Measurements from ENCODE around the gene IGSF3. TPM values are rescaled to one million over a fixed set of nuclear protein-coding genes. Genes with fewer than 3 reads are reported as not detected.

The IGSF3 gene
- total RNA-seq, 1 donor from 2014 or later = 28.7 TPM

GRCh38 chr1:116706841-116707240 is 39.3 kb upstream of the IGSF3 start:
- H3K36me3 ChIP-seq (ENCODE audit: control insufficient read depth in 3 of 3, insufficient read depth in 3 of 3, low read length in 3 of 3) = no peaks in the 10 kb centered on the region
- no peak overlapping the region for H3K9ac ChIP-seq (ENCODE audit: low read depth in 1 of 3, low read length in 3 of 3)

GRCh38 chr1:116706123-116706522 is 38.6 kb upstream of the IGSF3 start:
- Histone ChIP-seq H3K27me3 (ENCODE audit: control insufficient read depth in 3 of 3, insufficient read depth in 3 of 3, low read length in 3 of 3) (peaks cover 0 to 6% (median 3%) of the 10 kb centered on the region in 3 donors), H3K36me3 (ENCODE audit: control insufficient read depth in 3 of 3, insufficient read depth in 3 of 3, low read length in 3 of 3) (no peaks in the 10 kb centered on the region), H3K4me3 (ENCODE audit: low read length in 3 of 3) (no peak overlapping the region), H3K27ac (ENCODE audit: low read depth, low read length) (no peak overlapping the region), H3K4me1 (ENCODE audit: control insufficient read depth in 3 of 3, insufficient read depth in 3 of 3, low read length in 3 of 3) (no peaks in the 10 kb centered on the region), H3K9me3 (ENCODE audit: control insufficient read depth in 3 of 3, low read length in 3 of 3) (no peaks in the 10 kb centered on the region), H3K9ac (ENCODE audit: low read depth in 1 of 3, low read length in 3 of 3) (no peak overlapping the region)

More at GRCh38 chr1:116706841-116707240, 39.3 kb upstream of the IGSF3 start:
- Histone ChIP-seq H3K4me3 (ENCODE audit: low read length in 3 of 3) (no peak overlapping the region), H3K9me3 (ENCODE audit: control insufficient read depth in 3 of 3, low read length in 3 of 3) (no peaks in the 10 kb centered on the region), H3K4me1 (ENCODE audit: control insufficient read depth in 3 of 3, insufficient read depth in 3 of 3, low read length in 3 of 3) (no peaks in the 10 kb centered on the region), H3K27ac (ENCODE audit: low read depth, low read length) (no peak overlapping the region), H3K27me3 (ENCODE audit: control insufficient read depth in 3 of 3, insufficient read depth in 3 of 3, low read length in 3 of 3) (peaks cover 0 to 6% (median 3%) of the 10 kb centered on the region in 3 donors)

GRCh38 chr1:116704278-116704677 is 36.7 kb upstream of the IGSF3 start:
- no peaks in the 10 kb centered on the region for H3K36me3 ChIP-seq (ENCODE audit: control insufficient read depth in 3 of 3, insufficient read depth in 3 of 3, low read length in 3 of 3)
- H3K9ac ChIP-seq (ENCODE audit: low read depth in 1 of 3, low read length in 3 of 3) = no peak overlapping the region
- H3K27me3 ChIP-seq (ENCODE audit: control insufficient read depth in 3 of 3, insufficient read depth in 3 of 3, low read length in 3 of 3) = peaks cover 0 to 6% (median 3%) of the 10 kb centered on the region in 3 donors
- no peaks in the 10 kb centered on the region for H3K4me1 ChIP-seq (ENCODE audit: control insufficient read depth in 3 of 3, insufficient read depth in 3 of 3, low read length in 3 of 3)
- no peak overlapping the region for H3K4me3 ChIP-seq (ENCODE audit: low read length in 3 of 3)
- H3K9me3 ChIP-seq (ENCODE audit: control insufficient read depth in 3 of 3, low read length in 3 of 3) = no peaks in the 10 kb centered on the region
- H3K27ac ChIP-seq (ENCODE audit: low read depth, low read length) = no peak overlapping the region

GRCh38 chr1:116699605-116700004 is 32.1 kb upstream of the IGSF3 start:
- Histone ChIP-seq H3K9me3 (ENCODE audit: control insufficient read depth in 3 of 3, low read length in 3 of 3) (no peaks in the 10 kb centered on the region), H3K4me3 (ENCODE audit: low read length in 3 of 3) (no peak overlapping the region), H3K9ac (ENCODE audit: low read depth in 1 of 3, low read length in 3 of 3) (no peak overlapping the region), H3K4me1 (ENCODE audit: control insufficient read depth in 3 of 3, insufficient read depth in 3 of 3, low read length in 3 of 3) (peaks cover 3 to 5% (median 3%) of the 10 kb centered on the region in 3 donors), H3K27me3 (ENCODE audit: control insufficient read depth in 3 of 3, insufficient read depth in 3 of 3, low read length in 3 of 3) (no peaks in the 10 kb centered on the region), H3K27ac (ENCODE audit: low read depth, low read length) (no peak overlapping the region), H3K36me3 (ENCODE audit: control insufficient read depth in 3 of 3, insufficient read depth in 3 of 3, low read length in 3 of 3) (no peaks in the 10 kb centered on the region)

GRCh38 chr1:116698244-116698595 is 30.7 kb upstream of the IGSF3 start:
- H3K4me1 ChIP-seq (ENCODE audit: control insufficient read depth in 3 of 3, insufficient read depth in 3 of 3, low read length in 3 of 3) = peaks cover 3 to 5% (median 3%) of the 10 kb centered on the region in 3 donors
- H3K4me3 ChIP-seq (ENCODE audit: low read length in 3 of 3) = no peak overlapping the region
- no peaks in the 10 kb centered on the region for H3K9me3 ChIP-seq (ENCODE audit: control insufficient read depth in 3 of 3, low read length in 3 of 3)
- H3K27me3 ChIP-seq (ENCODE audit: control insufficient read depth in 3 of 3, insufficient read depth in 3 of 3, low read length in 3 of 3) = no peaks in the 10 kb centered on the region
- no peak overlapping the region for H3K27ac ChIP-seq (ENCODE audit: low read depth, low read length)
- H3K9ac ChIP-seq (ENCODE audit: low read depth in 1 of 3, low read length in 3 of 3) = no peak overlapping the region
- H3K36me3 ChIP-seq (ENCODE audit: control insufficient read depth in 3 of 3, insufficient read depth in 3 of 3, low read length in 3 of 3) = no peaks in the 10 kb centered on the region

- no peaks in the 10 kb centered on the region for H3K9me3 ChIP-seq (ENCODE audit: control insufficient read depth in 3 of 3, low read length in 3 of 3)
- no peaks in the 10 kb centered on the region for H3K36me3 ChIP-seq (ENCODE audit: control insufficient read depth in 3 of 3, insufficient read depth in 3 of 3, low read length in 3 of 3)
- no peak overlapping the region for H3K4me3 ChIP-seq (ENCODE audit: low read length in 3 of 3)
- no peaks in the 10 kb centered on the region for H3K27me3 ChIP-seq (ENCODE audit: control insufficient read depth in 3 of 3, insufficient read depth in 3 of 3, low read length in 3 of 3)
- H3K27ac ChIP-seq (ENCODE audit: low read depth, low read length) = no peak overlapping the region
- peaks cover 3 to 5% (median 3%) of the 10 kb centered on the region in 3 donors for H3K4me1 ChIP-seq (ENCODE audit: control insufficient read depth in 3 of 3, insufficient read depth in 3 of 3, low read length in 3 of 3)
- no peak overlapping the region for H3K9ac ChIP-seq (ENCODE audit: low read depth in 1 of 3, low read length in 3 of 3)
These were observed 30.2 kb upstream of the IGSF3 start for GRCh38 chr1:116697548-116698243.

- H3K4me3 ChIP-seq (ENCODE audit: low read length in 3 of 3) = no peak overlapping the region
These were observed 27.0 kb upstream of the IGSF3 start for GRCh38 chr1:116694524-116694923.

GRCh38 chr1:116693759-116694480 is 26.4 kb upstream of the IGSF3 start:
- peaks cover 0 to 6% (median 0%) of the 10 kb centered on the region in 3 donors for H3K27me3 ChIP-seq (ENCODE audit: control insufficient read depth in 3 of 3, insufficient read depth in 3 of 3, low read length in 3 of 3)
- H3K4me1 ChIP-seq (ENCODE audit: control insufficient read depth in 3 of 3, insufficient read depth in 3 of 3, low read length in 3 of 3) = peaks cover 3 to 5% (median 3%) of the 10 kb centered on the region in 3 donors
- H3K9me3 ChIP-seq (ENCODE audit: control insufficient read depth in 3 of 3, low read length in 3 of 3) = no peaks in the 10 kb centered on the region
- no peak overlapping the region for H3K9ac ChIP-seq (ENCODE audit: low read depth in 1 of 3, low read length in 3 of 3)
- no peak overlapping the region for H3K27ac ChIP-seq (ENCODE audit: low read depth, low read length)
- no peak overlapping the region for H3K4me3 ChIP-seq (ENCODE audit: low read length in 3 of 3)
- no peaks in the 10 kb centered on the region for H3K36me3 ChIP-seq (ENCODE audit: control insufficient read depth in 3 of 3, insufficient read depth in 3 of 3, low read length in 3 of 3)

More at GRCh38 chr1:116694524-116694923, 27.0 kb upstream of the IGSF3 start:
- Histone ChIP-seq H3K4me1 (ENCODE audit: control insufficient read depth in 3 of 3, insufficient read depth in 3 of 3, low read length in 3 of 3) (peaks cover 3 to 5% (median 3%) of the 10 kb centered on the region in 3 donors), H3K27ac (ENCODE audit: low read depth, low read length) (no peak overlapping the region), H3K9me3 (ENCODE audit: control insufficient read depth in 3 of 3, low read length in 3 of 3) (no peaks in the 10 kb centered on the region), H3K36me3 (ENCODE audit: control insufficient read depth in 3 of 3, insufficient read depth in 3 of 3, low read length in 3 of 3) (no peaks in the 10 kb centered on the region), H3K27me3 (ENCODE audit: control insufficient read depth in 3 of 3, insufficient read depth in 3 of 3, low read length in 3 of 3) (peaks cover 0 to 6% (median 0%) of the 10 kb centered on the region in 3 donors), H3K9ac (ENCODE audit: low read depth in 1 of 3, low read length in 3 of 3) (no peak overlapping the region)

- H3K9ac ChIP-seq (ENCODE audit: low read depth in 1 of 3, low read length in 3 of 3) = no peak overlapping the region
- peaks cover 3 to 5% (median 3%) of the 10 kb centered on the region in 3 donors for H3K4me1 ChIP-seq (ENCODE audit: control insufficient read depth in 3 of 3, insufficient read depth in 3 of 3, low read length in 3 of 3)
These were observed 25.3 kb upstream of the IGSF3 start for GRCh38 chr1:116692879-116693278.

GRCh38 chr1:116690849-116691406 is 23.4 kb upstream of the IGSF3 start:
- Histone ChIP-seq H3K4me3 (ENCODE audit: low read length in 3 of 3) (no peak overlapping the region), H3K9ac (ENCODE audit: low read depth in 1 of 3, low read length in 3 of 3) (no peak overlapping the region), H3K4me1 (ENCODE audit: control insufficient read depth in 3 of 3, insufficient read depth in 3 of 3, low read length in 3 of 3) (no peaks in the 10 kb centered on the region), H3K36me3 (ENCODE audit: control insufficient read depth in 3 of 3, insufficient read depth in 3 of 3, low read length in 3 of 3) (no peaks in the 10 kb centered on the region), H3K27me3 (ENCODE audit: control insufficient read depth in 3 of 3, insufficient read depth in 3 of 3, low read length in 3 of 3) (peaks cover 0 to 6% (median 0%) of the 10 kb centered on the region in 3 donors), H3K27ac (ENCODE audit: low read depth, low read length) (no peak overlapping the region), H3K9me3 (ENCODE audit: control insufficient read depth in 3 of 3, low read length in 3 of 3) (no peaks in the 10 kb centered on the region)

More at GRCh38 chr1:116692879-116693278, 25.3 kb upstream of the IGSF3 start:
- Histone ChIP-seq H3K27me3 (ENCODE audit: control insufficient read depth in 3 of 3, insufficient read depth in 3 of 3, low read length in 3 of 3) (peaks cover 0 to 6% (median 0%) of the 10 kb centered on the region in 3 donors), H3K9me3 (ENCODE audit: control insufficient read depth in 3 of 3, low read length in 3 of 3) (no peaks in the 10 kb centered on the region), H3K4me3 (ENCODE audit: low read length in 3 of 3) (no peak overlapping the region), H3K27ac (ENCODE audit: low read depth, low read length) (no peak overlapping the region), H3K36me3 (ENCODE audit: control insufficient read depth in 3 of 3, insufficient read depth in 3 of 3, low read length in 3 of 3) (no peaks in the 10 kb centered on the region)
